Stimulated activated naive CD8-positive, alpha-beta T cell treated with anti-CD3 and anti-CD28 coated beads, Interleukin-15, Interleukin-2, amounts not matched to agents 100 ng/mL and 50 ng/mL, for 24 hours (primary cell): ENCODE measurements around the gene SLC30A2.

ENCODE experiments used
- H3K27ac Mint-ChIP-seq: one replicate; pipeline ENCODE4 v1.8.0; 2021; ENCODE audit warnings: mild to moderate bottlenecking, mixed read lengths
- H3K27me3 Mint-ChIP-seq: one replicate; pipeline ENCODE4 v1.8.0; 2021; ENCODE audit warnings: mixed read lengths
- H3K36me3 Mint-ChIP-seq: one replicate; pipeline ENCODE4 v1.8.0; 2021; ENCODE audit warnings: low read depth, mixed read lengths
- H3K4me1 Mint-ChIP-seq: one replicate; pipeline ENCODE4 v1.8.0; 2021; ENCODE audit warnings: low read depth, mixed read lengths
- H3K4me3 Mint-ChIP-seq: one replicate; pipeline ENCODE4 v1.8.0; 2021; ENCODE audit warnings: mild to moderate bottlenecking, mixed read lengths
- H3K9me3 Mint-ChIP-seq: one replicate; pipeline ENCODE4 v1.8.0; 2021; ENCODE audit warnings: mixed read lengths

The SLC30A2 gene

DNA sequence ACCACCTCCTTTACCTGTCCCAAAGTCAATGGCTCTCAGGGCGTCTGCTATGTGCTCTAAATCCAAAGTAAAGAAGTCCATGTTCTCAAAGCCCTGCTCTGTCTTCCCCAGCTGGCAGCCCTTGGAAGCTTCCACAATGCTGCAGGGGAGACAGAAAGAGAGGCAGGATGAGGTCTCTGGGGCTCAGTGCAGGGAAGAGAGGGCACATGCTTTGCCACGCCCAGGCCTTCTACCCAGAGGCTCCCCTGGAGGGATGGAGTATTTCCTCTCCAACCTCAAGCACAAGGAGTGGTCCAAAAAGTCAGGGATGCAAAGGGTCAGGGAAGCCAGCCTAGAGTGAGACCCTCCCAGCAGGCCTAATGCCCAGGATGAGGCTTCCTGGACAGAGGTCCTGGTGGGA, 11.3 kb upstream of the SLC30A2 start:
- Mint-ChIP-seq H3K4me3 (no peak overlapping the region), H3K9me3 (no peaks in the 10 kb centered on the region), H3K4me1 (no peaks in the 10 kb centered on the region), H3K36me3 (no peaks in the 10 kb centered on the region), H3K27ac (no peak overlapping the region), H3K27me3 (peaks cover 34% of the 10 kb centered on the region)

DNA sequence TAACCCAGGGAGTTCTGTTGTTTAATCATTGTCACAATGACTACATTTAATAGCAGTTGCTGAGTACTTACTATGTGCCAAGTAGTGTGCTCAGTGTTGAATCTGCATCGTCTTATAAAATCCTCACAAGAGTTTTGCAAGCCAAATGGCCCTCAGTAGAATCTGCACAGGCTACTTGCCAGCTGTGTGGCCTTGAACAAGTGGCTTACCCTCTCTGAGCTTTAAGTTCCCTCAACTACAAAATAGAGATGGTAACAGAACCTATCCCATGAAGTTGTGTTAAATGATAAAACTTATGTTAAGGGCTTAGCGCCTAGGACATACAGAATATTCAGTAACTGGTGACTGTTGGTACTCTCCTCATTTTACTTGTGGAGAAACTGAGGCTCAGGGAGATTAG, 9.1 kb upstream of the SLC30A2 start:
- H3K4me1 Mint-ChIP-seq, result no peaks in the 10 kb centered on the region
- no peaks in the 10 kb centered on the region for H3K9me3 Mint-ChIP-seq
- H3K4me3 Mint-ChIP-seq, result no peak overlapping the region
- H3K36me3 Mint-ChIP-seq, result no peaks in the 10 kb centered on the region
- no peak overlapping the region for H3K27ac Mint-ChIP-seq
- H3K27me3 Mint-ChIP-seq, result peaks cover 50% of the 10 kb centered on the region

DNA sequence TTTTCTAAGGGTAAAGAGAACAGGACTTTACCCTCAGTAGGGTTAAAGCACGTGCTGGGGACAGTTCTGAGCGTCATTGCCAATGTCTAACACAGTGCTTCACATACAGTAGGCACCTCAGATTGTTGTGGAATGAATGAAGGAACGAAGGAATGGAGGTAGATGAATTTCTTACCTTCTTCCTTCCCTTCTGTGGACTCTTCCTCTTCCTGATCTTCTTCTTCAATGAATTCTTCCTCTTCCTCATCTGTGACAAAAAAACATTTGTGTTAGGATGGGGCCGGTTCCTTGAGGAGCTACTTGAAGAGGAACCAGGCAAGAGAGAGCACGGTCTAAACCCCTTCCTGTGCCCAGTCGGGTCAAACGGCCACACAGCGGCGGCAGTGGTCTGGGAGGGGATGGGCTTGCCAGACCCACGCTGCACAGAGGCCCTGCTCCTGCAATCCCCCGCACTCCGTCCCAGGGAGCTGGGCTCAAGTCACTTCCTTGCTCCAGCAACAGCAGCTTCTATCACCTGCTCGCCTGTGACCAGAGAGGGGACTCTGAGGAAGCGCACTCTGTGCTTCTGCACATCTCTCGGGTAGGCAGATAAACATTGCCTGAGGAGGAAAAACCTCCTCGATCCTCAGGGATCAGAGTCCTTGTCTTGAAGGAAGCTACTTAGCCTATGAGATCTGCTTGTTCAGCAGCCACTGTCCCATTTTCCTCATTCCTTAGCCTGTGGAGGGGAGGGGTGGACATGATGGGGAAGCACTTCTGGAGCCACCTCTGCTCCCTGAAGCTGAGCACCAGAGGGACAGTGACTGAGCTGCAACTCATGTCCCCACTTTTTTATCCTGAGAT, 8.0 kb upstream of the SLC30A2 start:
- Mint-ChIP-seq H3K9me3 (no peaks in the 10 kb centered on the region), H3K27me3 (peaks cover 52% of the 10 kb centered on the region), H3K27ac (no peak overlapping the region), H3K4me1 (no peaks in the 10 kb centered on the region), H3K36me3 (no peaks in the 10 kb centered on the region), H3K4me3 (no peak overlapping the region)

DNA sequence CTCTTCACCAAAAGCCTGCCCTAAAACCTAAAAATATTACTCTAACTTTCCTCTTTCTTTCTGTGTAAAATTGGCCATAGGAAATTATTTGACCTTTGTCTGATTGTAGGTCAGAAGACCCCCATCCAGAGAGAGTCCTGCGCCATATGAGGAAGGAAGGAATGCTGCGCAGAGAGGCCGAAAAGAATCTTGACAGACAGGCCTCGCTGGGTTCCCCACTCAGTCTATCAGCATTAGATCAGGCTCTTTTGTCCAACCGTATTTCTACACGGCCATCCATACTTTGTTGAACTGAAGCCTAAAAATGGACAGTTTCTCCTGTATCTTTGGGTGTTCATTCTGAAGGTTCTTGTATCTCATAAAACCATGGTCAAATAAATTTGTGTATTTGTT, 4.3 kb upstream of the SLC30A2 start:
- Mint-ChIP-seq H3K27ac (no peak overlapping the region), H3K36me3 (no peaks in the 10 kb centered on the region), H3K9me3 (no peaks in the 10 kb centered on the region), H3K4me1 (no peaks in the 10 kb centered on the region), H3K4me3 (no peak overlapping the region), H3K27me3 (peaks cover 69% of the 10 kb centered on the region)

DNA sequence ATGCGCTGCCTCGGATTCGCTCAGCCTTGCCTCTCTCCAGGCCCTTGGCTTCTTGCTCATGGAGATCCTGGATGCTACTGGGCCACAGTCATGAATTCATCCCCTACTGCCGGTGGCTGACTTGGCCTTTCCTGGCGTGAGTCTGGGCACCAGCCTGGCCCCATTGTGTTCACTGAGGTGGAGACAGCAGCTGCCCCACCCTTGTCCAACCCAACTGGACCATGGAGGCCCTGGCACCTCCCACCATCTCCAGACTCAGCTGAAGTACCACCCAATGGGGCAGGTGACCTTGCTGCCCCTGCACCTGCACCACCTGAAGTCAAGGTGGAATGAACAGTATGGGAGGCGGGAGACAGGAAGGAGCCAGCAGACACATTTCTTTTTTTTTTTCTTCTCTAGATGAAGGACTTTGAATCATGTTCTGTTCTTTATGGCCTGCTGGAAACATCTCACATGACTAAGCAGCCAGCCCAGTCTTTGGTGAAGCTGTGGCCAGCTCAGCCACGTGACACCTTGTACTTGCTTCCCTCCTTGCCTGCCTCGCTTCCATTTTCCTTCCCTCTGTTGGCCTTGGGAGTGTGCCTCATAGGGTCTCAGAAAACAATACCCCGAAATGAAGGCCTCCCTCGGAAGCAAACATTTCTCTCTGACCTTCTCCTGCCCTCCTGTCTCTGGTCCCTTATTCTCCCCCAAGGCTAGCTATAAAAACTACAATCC, 3.8 kb upstream of the SLC30A2 start:
- Mint-ChIP-seq H3K27me3 (peaks cover 70% of the 10 kb centered on the region), H3K4me1 (no peaks in the 10 kb centered on the region), H3K4me3 (no peak overlapping the region), H3K36me3 (no peaks in the 10 kb centered on the region), H3K9me3 (no peaks in the 10 kb centered on the region), H3K27ac (no peak overlapping the region)

DNA sequence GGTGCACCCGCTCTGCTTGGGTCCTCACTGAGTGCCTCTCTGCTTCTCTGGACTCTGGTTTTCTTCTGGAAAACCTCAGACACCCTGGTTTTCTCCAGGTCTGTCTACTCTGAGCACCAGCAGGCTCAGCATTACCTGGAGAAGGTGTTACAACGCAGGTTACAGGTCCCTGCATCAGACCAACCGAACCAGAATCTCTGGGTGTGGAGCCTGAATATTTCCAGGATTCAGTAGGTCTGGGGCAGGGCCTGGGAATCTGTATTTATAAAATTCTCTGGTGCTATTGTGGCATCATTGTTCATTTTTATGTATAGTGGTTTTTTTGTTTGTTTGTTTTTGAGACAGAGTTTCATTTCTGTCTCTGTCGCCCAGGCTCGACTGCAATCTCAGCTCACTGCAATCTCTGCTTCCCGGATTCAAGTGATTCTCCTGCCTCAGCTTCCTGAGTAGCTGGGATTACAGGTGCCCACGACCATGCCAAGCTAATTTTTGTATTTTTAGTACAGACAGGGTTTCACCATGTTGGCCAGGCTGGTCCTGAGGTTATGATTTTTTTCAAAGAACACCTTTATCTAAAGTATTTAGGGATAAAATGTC, 1.5 kb upstream of the SLC30A2 start:
- no peaks in the 10 kb centered on the region for H3K9me3 Mint-ChIP-seq
- H3K4me3 Mint-ChIP-seq, result no peak overlapping the region
- H3K4me1 Mint-ChIP-seq, result no peaks in the 10 kb centered on the region
- H3K36me3 Mint-ChIP-seq, result no peaks in the 10 kb centered on the region
- no peak overlapping the region for H3K27ac Mint-ChIP-seq
- H3K27me3 Mint-ChIP-seq, result peaks cover 72% of the 10 kb centered on the region

DNA sequence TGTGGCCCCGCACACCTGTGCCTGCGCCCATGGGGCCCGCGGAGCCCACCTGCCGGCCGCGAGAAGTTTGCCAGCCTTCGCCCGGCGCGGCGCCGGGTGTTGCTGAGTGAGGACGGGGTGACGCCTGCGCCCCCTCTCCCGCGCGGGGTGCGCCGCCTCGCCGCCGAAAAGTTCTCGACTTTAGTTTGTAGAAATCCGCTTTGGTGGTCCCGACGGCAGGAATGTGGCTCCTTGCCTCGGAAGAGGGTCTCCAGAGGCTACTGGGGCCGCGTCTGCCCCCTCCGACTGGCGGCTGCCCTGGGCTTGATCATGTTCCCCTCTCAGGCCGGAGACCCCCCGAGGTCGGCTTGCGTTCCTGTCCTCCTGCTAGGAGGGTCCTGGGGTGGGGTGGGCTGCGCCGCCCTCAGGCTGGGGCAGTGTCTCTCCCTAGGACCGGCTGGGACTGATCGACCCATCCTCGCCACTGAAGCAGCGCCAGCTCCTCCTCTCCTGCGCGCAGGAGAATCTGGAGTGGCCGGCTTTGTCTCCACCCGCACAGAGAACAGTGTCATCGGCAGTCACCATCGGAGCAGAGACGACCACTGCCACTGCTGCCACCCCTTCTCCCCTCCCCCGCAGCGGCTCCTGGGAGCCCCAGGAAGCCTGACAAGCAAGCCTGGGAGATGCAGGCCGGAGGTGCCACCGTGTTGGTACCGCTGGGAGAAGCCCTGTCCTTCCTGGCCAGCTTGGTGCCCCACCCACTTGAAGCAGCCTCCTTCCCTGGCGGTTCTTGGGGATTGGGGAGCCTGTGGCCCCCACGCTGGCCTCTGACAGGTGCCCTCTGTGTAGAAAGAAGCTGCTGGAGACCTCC, 553 bp upstream of the SLC30A2 start:
- H3K4me3 Mint-ChIP-seq, result no peak overlapping the region

DNA sequence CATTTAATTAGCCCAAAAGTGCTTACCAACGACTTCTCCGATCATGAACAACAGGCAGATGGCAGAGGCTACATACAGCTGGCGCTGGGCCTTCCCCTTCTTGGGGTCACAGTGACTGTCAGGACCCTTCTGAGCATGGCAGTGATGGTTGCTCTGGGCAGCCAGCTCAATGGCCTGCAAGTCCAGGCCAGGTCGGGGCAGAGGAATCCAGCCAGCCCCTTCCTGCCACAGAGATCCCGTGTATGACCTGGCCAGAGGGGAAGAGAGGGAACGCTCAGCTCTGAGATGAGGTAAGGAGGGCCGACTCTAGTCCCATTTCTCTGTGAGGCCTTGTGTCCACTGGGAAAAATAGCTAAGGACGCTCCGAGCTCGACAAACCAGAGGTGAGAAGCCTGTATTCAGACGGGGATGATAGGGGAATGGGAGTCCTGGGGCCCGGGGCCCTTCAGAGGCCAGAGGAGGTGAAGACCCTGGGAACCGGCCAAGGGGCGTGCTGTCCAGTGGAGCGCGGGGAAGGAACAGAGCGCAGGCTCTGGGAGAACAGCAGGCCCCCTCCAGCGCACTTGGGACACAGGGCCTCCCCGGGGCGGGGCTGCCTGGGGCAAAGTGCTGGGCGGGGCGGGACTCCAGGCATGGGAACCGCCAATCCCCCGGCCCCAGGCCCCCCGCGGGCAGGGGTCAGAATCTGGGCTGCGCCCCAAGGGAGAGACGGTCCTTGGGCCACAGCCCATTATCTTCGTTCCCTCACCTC, 772 bp downstream of the SLC30A2 start:
- Mint-ChIP-seq H3K4me1 (no peaks in the 10 kb centered on the region), H3K4me3 (no peak overlapping the region), H3K36me3 (no peaks in the 10 kb centered on the region), H3K27ac (no peak overlapping the region), H3K9me3 (no peaks in the 10 kb centered on the region), H3K27me3 (peaks cover 55% of the 10 kb centered on the region)

More for the DNA sequence above, 553 bp upstream of the SLC30A2 start:
- Mint-ChIP-seq H3K27ac (no peak overlapping the region), H3K27me3 (peaks cover 66% of the 10 kb centered on the region), H3K4me1 (no peaks in the 10 kb centered on the region), H3K9me3 (no peaks in the 10 kb centered on the region), H3K36me3 (no peaks in the 10 kb centered on the region)

DNA sequence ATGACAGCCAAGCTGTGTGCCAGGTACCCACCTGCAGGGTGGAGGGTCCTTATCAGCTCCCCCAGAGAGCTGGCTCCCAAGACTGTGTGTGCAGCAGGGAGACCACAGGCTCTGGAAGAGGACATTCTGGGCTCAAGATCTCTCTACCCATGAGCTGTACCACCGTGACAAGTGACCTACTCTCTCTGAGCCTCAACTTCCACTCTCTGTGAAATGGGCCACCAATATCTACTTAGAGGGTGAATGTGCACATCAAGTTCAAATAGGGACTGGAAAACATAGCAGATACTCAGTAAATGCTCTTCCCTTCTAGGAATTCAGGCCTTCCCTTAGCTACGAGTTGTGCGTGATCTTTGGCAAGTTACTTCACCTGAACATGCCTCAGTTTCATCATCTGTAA, 1.5 kb downstream of the SLC30A2 start:
- Mint-ChIP-seq H3K36me3 (no peaks in the 10 kb centered on the region), H3K9me3 (no peaks in the 10 kb centered on the region), H3K4me1 (no peaks in the 10 kb centered on the region), H3K27ac (no peak overlapping the region), H3K27me3 (peaks cover 51% of the 10 kb centered on the region), H3K4me3 (no peak overlapping the region)

DNA sequence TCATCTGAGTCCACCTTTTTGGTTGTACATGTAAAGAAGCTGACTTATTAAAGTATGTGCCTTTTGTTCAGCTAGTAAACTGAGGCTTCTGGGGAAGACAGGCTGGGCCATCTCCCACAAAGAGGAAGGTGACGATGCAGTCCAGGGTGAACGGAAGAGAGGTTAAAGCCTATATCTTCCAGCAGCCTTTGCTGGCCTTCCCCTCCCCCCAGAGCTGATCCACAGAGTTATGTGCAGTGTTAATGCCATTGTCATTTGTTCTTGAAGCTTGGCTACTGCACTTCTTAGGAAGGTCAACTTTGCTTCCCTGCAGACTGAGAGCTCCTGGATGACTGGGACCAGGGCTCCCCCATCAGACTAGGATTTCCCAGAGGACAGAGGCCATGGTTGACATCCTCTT, 2.2 kb downstream of the SLC30A2 start:
- Mint-ChIP-seq H3K9me3 (no peaks in the 10 kb centered on the region), H3K4me3 (no peak overlapping the region), H3K4me1 (no peaks in the 10 kb centered on the region), H3K27ac (no peak overlapping the region), H3K27me3 (peaks cover 47% of the 10 kb centered on the region), H3K36me3 (no peaks in the 10 kb centered on the region)

DNA sequence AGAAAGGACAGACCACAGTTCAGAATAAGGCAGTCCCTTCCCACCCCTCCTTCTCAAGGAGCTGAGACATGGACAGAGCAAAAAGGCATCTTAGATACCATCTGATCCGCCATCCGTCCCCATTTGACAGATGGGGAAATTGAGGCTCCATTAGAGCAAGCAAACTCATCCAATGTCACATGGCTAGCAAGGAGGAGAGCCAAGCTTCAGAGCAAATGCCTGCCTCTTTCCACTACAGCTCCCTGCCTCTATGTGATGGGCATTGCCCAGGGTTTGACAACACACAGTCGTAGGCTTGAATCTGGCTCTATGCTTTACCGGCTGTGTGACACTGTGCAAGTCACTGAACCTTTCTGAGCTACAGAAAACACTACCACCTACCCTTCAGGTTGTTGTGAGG, 3.9 kb downstream of the SLC30A2 start:
- H3K9me3 Mint-ChIP-seq, result no peaks in the 10 kb centered on the region
- H3K4me1 Mint-ChIP-seq, result no peaks in the 10 kb centered on the region
- peaks cover 30% of the 10 kb centered on the region for H3K27me3 Mint-ChIP-seq
- no peak overlapping the region for H3K4me3 Mint-ChIP-seq
- H3K27ac Mint-ChIP-seq, result no peak overlapping the region
- no peaks in the 10 kb centered on the region for H3K36me3 Mint-ChIP-seq

DNA sequence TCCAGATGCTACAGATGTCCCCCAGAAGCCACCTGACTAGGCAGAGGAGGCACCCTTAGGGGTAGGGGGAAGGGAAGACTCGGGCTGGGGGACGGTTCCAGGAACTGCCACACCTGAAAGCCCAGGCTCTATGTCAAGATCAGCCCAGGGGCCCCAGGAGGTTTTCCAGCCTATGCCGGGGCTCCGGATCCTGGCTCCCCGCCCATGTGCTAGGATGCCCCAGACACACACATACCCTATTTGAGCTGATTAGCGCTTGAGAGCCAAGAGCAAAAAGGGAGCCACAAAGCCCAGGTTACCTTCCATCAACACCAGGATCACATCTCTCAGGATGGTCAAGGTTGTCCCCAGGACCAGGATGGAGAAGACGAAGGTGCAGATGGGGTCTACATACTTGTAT, 4.5 kb downstream of the SLC30A2 start:
- H3K9me3 Mint-ChIP-seq, result no peaks in the 10 kb centered on the region
- H3K27me3 Mint-ChIP-seq, result peaks cover 26% of the 10 kb centered on the region
- H3K4me1 Mint-ChIP-seq, result peaks cover 4% of the 10 kb centered on the region
- no peak overlapping the region for H3K4me3 Mint-ChIP-seq
- H3K27ac Mint-ChIP-seq, result no peak overlapping the region
- H3K36me3 Mint-ChIP-seq, result no peaks in the 10 kb centered on the region

DNA sequence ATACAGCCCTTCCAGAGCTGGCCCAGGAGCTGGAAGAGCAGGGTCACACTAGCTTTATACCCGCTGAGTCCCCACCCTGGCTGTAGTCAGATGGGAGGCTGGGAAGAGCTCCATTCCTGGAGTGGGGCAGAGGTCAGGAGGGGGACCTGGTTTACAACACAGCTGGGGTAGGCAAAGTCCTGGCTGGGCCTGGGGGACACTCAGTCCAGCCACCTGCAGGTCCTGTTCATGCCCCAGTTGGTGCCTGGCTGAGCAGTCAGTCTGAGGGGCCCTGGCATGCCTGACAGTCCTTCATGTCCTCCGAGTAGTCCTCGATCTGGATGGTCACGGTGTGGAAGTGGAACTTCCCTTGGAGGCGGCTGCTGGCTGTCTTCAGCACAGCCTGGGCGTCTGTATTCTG, 7.0 kb downstream of the SLC30A2 start:
- no peak overlapping the region for H3K27ac Mint-ChIP-seq
- no peaks in the 10 kb centered on the region for H3K36me3 Mint-ChIP-seq
- H3K4me1 Mint-ChIP-seq, result peaks cover 10% of the 10 kb centered on the region
- H3K9me3 Mint-ChIP-seq, result no peaks in the 10 kb centered on the region
- H3K4me3 Mint-ChIP-seq, result no peak overlapping the region
- H3K27me3 Mint-ChIP-seq, result peaks cover 8% of the 10 kb centered on the region

DNA sequence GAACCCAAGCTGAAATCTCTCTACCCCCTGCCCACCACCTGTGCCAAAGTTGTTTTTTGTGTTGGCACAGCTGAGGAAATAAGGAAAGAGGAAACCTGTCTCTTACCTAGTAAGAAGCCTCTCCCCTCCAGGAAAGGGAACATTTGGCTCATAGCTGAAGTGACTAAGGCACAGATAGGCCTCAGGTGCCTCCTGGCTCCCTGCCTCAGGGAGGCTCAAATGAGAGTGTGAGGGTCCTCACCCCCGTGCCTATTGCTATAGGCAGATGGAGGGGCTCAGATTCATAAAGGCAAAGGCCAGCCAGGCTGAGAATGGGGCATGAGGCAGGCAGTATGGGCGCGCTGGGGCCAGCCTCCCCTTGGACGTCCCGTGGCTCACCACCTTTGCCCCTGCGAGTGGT, 7.4 kb downstream of the SLC30A2 start:
- H3K4me3 Mint-ChIP-seq, result no peak overlapping the region
- H3K9me3 Mint-ChIP-seq, result no peaks in the 10 kb centered on the region
- H3K27ac Mint-ChIP-seq, result no peak overlapping the region
- peaks cover 10% of the 10 kb centered on the region for H3K4me1 Mint-ChIP-seq
- H3K36me3 Mint-ChIP-seq, result no peaks in the 10 kb centered on the region
- peaks cover 5% of the 10 kb centered on the region for H3K27me3 Mint-ChIP-seq
